Astrocyte (in vitro differentiated cells and primary cell): Measurements from ENCODE around the gene GOLGA8B. TPM values are rescaled to one million over a fixed set of nuclear protein-coding genes. Genes with fewer than 3 reads are reported as not detected.

Source experiments
- DNase-seq: peaks from one replicate; pipeline ENCODE4 v3.0.0-alpha.2; 2010; ENCODE audit warnings: low read depth
- FAIRE-seq: peaks from 2 replicates; lab custom pipeline; 2011; peaks lifted over from hg19 to GRCh38; lab: Jason Lieb, UNC
- H2AFZ ChIP-seq: 2 replicates; pipeline ENCODE4 v1.6.0; 2012; ENCODE audit warnings: low read depth, low read length, inconsistent platforms
- H3K27ac ChIP-seq: 2 replicates; pipeline ENCODE4 v1.5.1; 2011; ENCODE audit warnings: low read depth, low read length, inconsistent platforms
- H3K27me3 ChIP-seq: 2 replicates; pipeline ENCODE4 v1.6.0; 2011; ENCODE audit warnings: low read length, inconsistent platforms; ENCODE audit not compliant: insufficient read depth
- H3K36me3 ChIP-seq: 2 replicates; pipeline ENCODE4 v1.5.1; 2011; ENCODE audit warnings: low read length, inconsistent platforms; ENCODE audit not compliant: insufficient read depth
- H3K4me1 ChIP-seq: 2 replicates; pipeline ENCODE4 v1.5.1; 2011; ENCODE audit warnings: low read length, inconsistent platforms; ENCODE audit not compliant: insufficient read depth
- H3K4me2 ChIP-seq: 2 replicates; pipeline ENCODE4 v1.6.0; 2012; ENCODE audit warnings: low read length, inconsistent platforms
- H3K4me3 ChIP-seq: 2 replicates; pipeline ENCODE4 v1.5.1; 2011; ENCODE audit warnings: low read depth, mild to moderate bottlenecking, low read length, inconsistent platforms; ENCODE audit not compliant: insufficient read depth
- H3K79me2 ChIP-seq: 2 replicates; pipeline ENCODE4 v1.6.0; 2012; ENCODE audit warnings: mild to moderate bottlenecking, low read length, inconsistent platforms; ENCODE audit not compliant: insufficient read depth
- H3K9ac ChIP-seq: 2 replicates; pipeline ENCODE4 v1.6.0; 2012; ENCODE audit warnings: mild to moderate bottlenecking, low read length, inconsistent platforms
- H3K9me3 ChIP-seq: 2 replicates; pipeline ENCODE4 v1.5.1; 2012; ENCODE audit warnings: low read depth, mild to moderate bottlenecking, low read length, inconsistent platforms; ENCODE audit not compliant: insufficient read depth
- H4K20me1 ChIP-seq: 2 replicates; pipeline ENCODE4 v1.6.0; 2012; ENCODE audit warnings: low read length, inconsistent platforms; ENCODE audit not compliant: insufficient read depth
- H3K27ac Mint-ChIP-seq: one replicate; pipeline ENCODE4 v1.8.0; 2021; ENCODE audit warnings: mild to moderate bottlenecking, mixed read lengths; ENCODE audit not compliant: unreplicated experiment
- H3K27me3 Mint-ChIP-seq: one replicate; pipeline ENCODE4 v1.8.0; 2021; ENCODE audit warnings: low read depth, mixed read lengths; ENCODE audit not compliant: unreplicated experiment
- H3K36me3 Mint-ChIP-seq: one replicate; pipeline ENCODE4 v1.8.0; 2021; ENCODE audit warnings: low read depth, mixed read lengths; ENCODE audit not compliant: unreplicated experiment
- H3K4me1 Mint-ChIP-seq: one replicate; pipeline ENCODE4 v1.8.0; 2021; ENCODE audit warnings: low read depth, mixed read lengths; ENCODE audit not compliant: unreplicated experiment
- H3K4me3 Mint-ChIP-seq: one replicate; pipeline ENCODE4 v1.8.0; 2021; ENCODE audit warnings: mild to moderate bottlenecking, moderate library complexity, mixed read lengths; ENCODE audit not compliant: unreplicated experiment
- H3K9me3 Mint-ChIP-seq: one replicate; pipeline ENCODE4 v1.8.0; 2021; ENCODE audit warnings: mild to moderate bottlenecking, mixed read lengths; ENCODE audit not compliant: unreplicated experiment
- EZH2 ChIP-seq: IDR thresholded peaks from 2 replicates; pipeline ENCODE4 v1.6.1; 2012; ENCODE audit warnings: mild to moderate bottlenecking, low read length, inconsistent platforms; ENCODE audit not compliant: insufficient read depth
- total RNA-seq: library from RNA; stranded (reverse); gene quantifications from 2 replicates; pipeline ENCODE4 v1.2.1, GENCODE V29; 2021
- TF ChIP-seq, protein P1 (sequence below): IDR thresholded peaks from 2 replicates; pipeline ENCODE4 v1.5.1; 2011; ENCODE audit warnings: low read depth, mild to moderate bottlenecking, inconsistent platforms, low read length, moderate library complexity; ENCODE audit not compliant: insufficient read depth

Gene GOLGA8B
- total RNA-seq, 1 donor from 2014 or later, result 55.8 TPM

DNA sequence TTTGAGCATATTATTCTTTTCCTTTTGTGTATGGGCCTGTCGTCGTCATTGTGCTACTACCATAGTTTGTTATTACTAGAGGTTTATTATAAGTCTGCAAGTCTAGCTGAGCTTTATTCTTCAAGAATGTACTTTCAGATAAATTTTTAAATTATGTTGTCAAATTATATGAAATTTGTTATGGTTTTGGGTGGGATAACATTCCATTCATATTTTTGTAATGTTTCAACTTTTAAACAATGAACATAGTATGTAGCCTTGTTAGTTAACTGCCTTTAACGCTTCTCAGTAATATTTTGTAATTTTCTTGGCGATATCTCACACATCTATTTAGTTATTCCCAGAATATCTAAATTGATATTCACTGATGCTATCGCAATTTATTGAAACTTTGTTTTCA lies 41.6 kb upstream of the GOLGA8B start:
- DNase-seq, result no peak
- Histone ChIP-seq H3K9ac (no peak overlapping the region), H3K9me3 (no peaks in the 10 kb centered on the region), H3K79me2 (no peaks in the 10 kb centered on the region), H3K4me1 (no peaks in the 10 kb centered on the region), H3K27ac (no peak overlapping the region), H3K27me3 (no peaks in the 10 kb centered on the region), H3K4me2 (no peak overlapping the region), H4K20me1 (no peaks in the 10 kb centered on the region), H3K4me3 (no peak overlapping the region), H3K36me3 (no peaks in the 10 kb centered on the region), H2AFZ (no peak overlapping the region)
- Mint-ChIP-seq H3K4me3 (no peak overlapping the region), H3K36me3 (no peaks in the 10 kb centered on the region), H3K27ac (no peak overlapping the region), H3K9me3 (peaks cover 5% of the 10 kb centered on the region), H3K27me3 (no peaks in the 10 kb centered on the region), H3K4me1 (no peaks in the 10 kb centered on the region)
- TF ChIP-seq, protein P1, sequence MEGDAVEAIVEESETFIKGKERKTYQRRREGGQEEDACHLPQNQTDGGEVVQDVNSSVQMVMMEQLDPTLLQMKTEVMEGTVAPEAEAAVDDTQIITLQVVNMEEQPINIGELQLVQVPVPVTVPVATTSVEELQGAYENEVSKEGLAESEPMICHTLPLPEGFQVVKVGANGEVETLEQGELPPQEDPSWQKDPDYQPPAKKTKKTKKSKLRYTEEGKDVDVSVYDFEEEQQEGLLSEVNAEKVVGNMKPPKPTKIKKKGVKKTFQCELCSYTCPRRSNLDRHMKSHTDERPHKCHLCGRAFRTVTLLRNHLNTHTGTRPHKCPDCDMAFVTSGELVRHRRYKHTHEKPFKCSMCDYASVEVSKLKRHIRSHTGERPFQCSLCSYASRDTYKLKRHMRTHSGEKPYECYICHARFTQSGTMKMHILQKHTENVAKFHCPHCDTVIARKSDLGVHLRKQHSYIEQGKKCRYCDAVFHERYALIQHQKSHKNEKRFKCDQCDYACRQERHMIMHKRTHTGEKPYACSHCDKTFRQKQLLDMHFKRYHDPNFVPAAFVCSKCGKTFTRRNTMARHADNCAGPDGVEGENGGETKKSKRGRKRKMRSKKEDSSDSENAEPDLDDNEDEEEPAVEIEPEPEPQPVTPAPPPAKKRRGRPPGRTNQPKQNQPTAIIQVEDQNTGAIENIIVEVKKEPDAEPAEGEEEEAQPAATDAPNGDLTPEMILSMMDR, result no peak
- TF ChIP-seq EZH2, result no peak
- no peak for FAIRE-seq

DNA sequence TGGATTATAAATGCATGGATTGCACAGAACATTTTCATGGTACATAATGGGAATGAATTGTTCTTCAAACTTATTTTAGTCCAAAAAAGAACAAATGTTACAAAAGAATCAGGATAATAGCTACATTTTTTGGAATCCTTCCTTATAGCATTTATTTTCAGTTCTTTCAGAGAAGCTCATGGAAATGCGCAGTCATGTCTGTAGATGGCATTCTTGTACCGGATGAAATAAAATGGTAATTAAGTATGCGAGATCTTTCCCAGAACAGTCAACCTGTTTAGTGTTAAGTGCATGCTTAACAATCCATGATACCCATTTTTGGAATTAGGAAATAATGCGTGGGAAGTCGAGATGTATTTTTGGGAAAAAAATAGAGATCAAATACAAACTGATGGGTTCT lies 38.2 kb upstream of the GOLGA8B start:
- no peak overlapping the region for H3K4me2 ChIP-seq
- FAIRE-seq, result peak; percentile 94
- H3K4me1 Mint-ChIP-seq, result peaks cover 6% of the 10 kb centered on the region

DNA sequence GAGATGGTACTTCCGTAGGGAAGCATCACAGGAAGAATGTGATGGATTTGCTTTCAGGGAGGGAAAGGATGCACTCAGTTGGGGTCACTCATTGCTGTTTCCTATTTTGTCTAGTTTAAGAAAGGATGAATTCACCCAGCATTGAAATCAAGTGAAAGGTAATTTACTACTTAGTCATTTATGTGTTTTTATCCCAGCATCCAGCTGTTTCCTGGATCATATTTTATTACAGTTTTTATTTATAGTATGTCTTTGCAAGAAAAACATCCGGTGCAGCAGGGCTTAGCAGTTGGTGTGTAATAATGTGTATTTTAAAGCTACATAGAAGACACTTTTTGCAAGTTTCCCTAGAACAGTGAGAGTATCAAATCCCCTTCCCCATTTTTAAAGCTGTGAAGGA lies 37.4 kb upstream of the GOLGA8B start:
- Histone ChIP-seq H3K27me3 (peaks cover 8% of the 10 kb centered on the region), H3K4me2 (no peak overlapping the region), H3K4me3 (no peak overlapping the region), H3K4me1 (no peaks in the 10 kb centered on the region), H2AFZ (no peak overlapping the region), H3K9ac (no peak overlapping the region), H3K79me2 (no peaks in the 10 kb centered on the region), H3K27ac (no peak overlapping the region), H4K20me1 (no peaks in the 10 kb centered on the region), H3K9me3 (no peaks in the 10 kb centered on the region), H3K36me3 (no peaks in the 10 kb centered on the region)
- TF ChIP-seq EZH2, result no peak
- TF ChIP-seq, protein P1, result no peak
- H3K27me3 Mint-ChIP-seq, result no peaks in the 10 kb centered on the region
- H3K9me3 Mint-ChIP-seq, result no peaks in the 10 kb centered on the region
- H3K4me1 Mint-ChIP-seq, result peaks cover 6% of the 10 kb centered on the region
- H3K4me3 Mint-ChIP-seq, result no peak overlapping the region
- H3K27ac Mint-ChIP-seq, result no peak overlapping the region
- FAIRE-seq (no peak), DNase-seq (no peak)
- H3K36me3 Mint-ChIP-seq, result no peaks in the 10 kb centered on the region

More for the DNA sequence above, 38.2 kb upstream of the GOLGA8B start:
- Mint-ChIP-seq H3K9me3 (peaks cover 1% of the 10 kb centered on the region), H3K4me3 (no peak overlapping the region), H3K27ac (no peak overlapping the region), H3K36me3 (no peaks in the 10 kb centered on the region), H3K27me3 (no peaks in the 10 kb centered on the region)
- Histone ChIP-seq H3K9me3 (no peaks in the 10 kb centered on the region), H3K4me1 (no peaks in the 10 kb centered on the region), H3K9ac (no peak overlapping the region), H3K27ac (no peak overlapping the region), H3K27me3 (peaks cover 8% of the 10 kb centered on the region), H3K79me2 (no peaks in the 10 kb centered on the region), H3K36me3 (no peaks in the 10 kb centered on the region), H4K20me1 (no peaks in the 10 kb centered on the region), H3K4me3 (no peak overlapping the region), H2AFZ (no peak overlapping the region)
- TF ChIP-seq, protein P1, result peak; percentile 63
- no peak for TF ChIP-seq EZH2
- DNase-seq, result peak; percentile 35
